ENCODE measurements around the gene PTPRD. TPM values are rescaled to one million over a fixed set of nuclear protein-coding genes. Genes with fewer than 3 reads are reported as not detected.

The PTPRD gene
- total RNA-seq, 1 experiment from 2014 or later: 0.02 TPM

- H3K9me3 ChIP-seq (ENCODE audit: control insufficient read depth in 1 of 2, insufficient read depth in 1 of 2, low read depth in 1 of 2, low read length in 2 of 2): peaks cover 11% of the 10 kb centered on the region in 2 experiments; a peak in 2 of 4 replicates
- no peaks in the 10 kb centered on the region for H3K4me1 ChIP-seq (ENCODE audit: control insufficient read depth in 1 of 2, insufficient read depth in 2 of 2, low read length in 2 of 2)
- H3K79me2 ChIP-seq (ENCODE audit: insufficient read depth, low read length): no peaks in the 10 kb centered on the region
- no peak overlapping the region for H2AFZ ChIP-seq (ENCODE audit: low read depth, low read length, poor library complexity, severe bottlenecking)
- no peaks in the 10 kb centered on the region for H3K27me3 ChIP-seq (ENCODE audit: insufficient read depth, low read length)
- H3K36me3 ChIP-seq (ENCODE audit: control insufficient read depth in 1 of 2, insufficient read depth in 2 of 2, low read length in 2 of 2): no peaks in the 10 kb centered on the region
- intact Hi-C loops (cut with micrococcal nuclease): no loop called here
- ATAC-seq (no peak), DNase-seq (ENCODE audit: low read depth, low spot score) (no peak)
- TF ChIP-seq MAX (IDR thresholded peaks at IDR 0.05) (no peak), FOSL1 (IDR thresholded peaks at IDR 0.05; ENCODE audit: low read depth) (no peak), JUND (IDR thresholded peaks at IDR 0.05) (no peak), EZH2 (IDR thresholded peaks at IDR 0.05) (no peak), EZH2phosphoT487 (IDR thresholded peaks at IDR 0.05; ENCODE audit: borderline replicate concordance) (no peak), CTCF (IDR thresholded peaks at IDR 0.05 in 2 of 3, conservative IDR thresholded peaks at IDR 0.05 in 1 of 3; ENCODE audit: borderline replicate concordance in 1 of 3, insufficient read depth in 1 of 3, low read depth in 2 of 3, low read length in 2 of 3) (no peak), ELF1 (IDR thresholded peaks at IDR 0.05; ENCODE audit: borderline replicate concordance, low read depth) (no peak), SP1 (IDR thresholded peaks at IDR 0.05; ENCODE audit: low read depth) (no peak), REST (IDR thresholded peaks at IDR 0.05; ENCODE audit: low read depth) (no peak)
- no peak overlapping the region for H3K4me2 ChIP-seq (ENCODE audit: low read length)
- H3K27ac ChIP-seq (ENCODE audit: low read depth, low read length): no peak overlapping the region
- ChIA-PET CTCF (no interaction called here), RAD21 (ENCODE audit: low non-redundant PET in 1 of 2, low total read pairs in 2 of 2, uncharacterized antibody in 2 of 2, unreplicated experiment in 2 of 2) (no interaction called here), POLR2A (no interaction called here)
- H3K9me2 ChIP-seq (ENCODE audit: insufficient read depth): no peaks in the 10 kb centered on the region
- H3K4me3 ChIP-seq (replicated peaks in 1 of 2; ENCODE audit: low read depth in 1 of 2, low read length in 2 of 2): no peak overlapping the region
- BruUV-seq (replicated peaks): no TSS peak
- no peaks in the 10 kb centered on the region for H4K20me1 ChIP-seq (ENCODE audit: insufficient read depth)
- no peak overlapping the region for H3K9ac ChIP-seq (ENCODE audit: low read length)
Observed at GRCh38 chr9:10594482-10594881, 18.3 kb downstream of the PTPRD start.
